ENCODE measurements around the gene GPR156. TPM values are rescaled to one million over a fixed set of nuclear protein-coding genes. Genes with fewer than 3 reads are reported as not detected.
A peak's percentile ranks its signal among the peaks of the same experiment; 100 is the strongest.

GPR156 gene
- total RNA-seq, 4 donors from 2014 or later, result 0.18 TPM; not detected in 3

GRCh38 chr3:120289636-120290035 lies 4.6 kb upstream of the GPR156 start:
- intact Hi-C loops (cut with DNase I; ENCODE audit: low total_unique reads), result no loop called here
- H3K4me1 ChIP-seq, result peaks cover 0 to 6% of the 10 kb centered on the region in 2 donors
- ATAC-seq (no peak), DNase-seq (no peak)
- TF ChIP-seq, protein P1, sequence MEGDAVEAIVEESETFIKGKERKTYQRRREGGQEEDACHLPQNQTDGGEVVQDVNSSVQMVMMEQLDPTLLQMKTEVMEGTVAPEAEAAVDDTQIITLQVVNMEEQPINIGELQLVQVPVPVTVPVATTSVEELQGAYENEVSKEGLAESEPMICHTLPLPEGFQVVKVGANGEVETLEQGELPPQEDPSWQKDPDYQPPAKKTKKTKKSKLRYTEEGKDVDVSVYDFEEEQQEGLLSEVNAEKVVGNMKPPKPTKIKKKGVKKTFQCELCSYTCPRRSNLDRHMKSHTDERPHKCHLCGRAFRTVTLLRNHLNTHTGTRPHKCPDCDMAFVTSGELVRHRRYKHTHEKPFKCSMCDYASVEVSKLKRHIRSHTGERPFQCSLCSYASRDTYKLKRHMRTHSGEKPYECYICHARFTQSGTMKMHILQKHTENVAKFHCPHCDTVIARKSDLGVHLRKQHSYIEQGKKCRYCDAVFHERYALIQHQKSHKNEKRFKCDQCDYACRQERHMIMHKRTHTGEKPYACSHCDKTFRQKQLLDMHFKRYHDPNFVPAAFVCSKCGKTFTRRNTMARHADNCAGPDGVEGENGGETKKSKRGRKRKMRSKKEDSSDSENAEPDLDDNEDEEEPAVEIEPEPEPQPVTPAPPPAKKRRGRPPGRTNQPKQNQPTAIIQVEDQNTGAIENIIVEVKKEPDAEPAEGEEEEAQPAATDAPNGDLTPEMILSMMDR (IDR thresholded peaks at IDR 0.05 in 4 of 5, conservative IDR thresholded peaks at IDR 0.05 in 1 of 5), result no peak
- TF ChIP-seq POLR2A (IDR thresholded peaks at IDR 0.05), result no peak
- no peak overlapping the region for H3K27ac ChIP-seq
- H3K36me3 ChIP-seq, result no peaks in the 10 kb centered on the region
- in situ Hi-C loops (cut with MboI; ENCODE audit: low sequenced_read_pairs in 4 of 4), result no loop called here
- H3K9me3 ChIP-seq, result no peaks in the 10 kb centered on the region
- H3K4me3 ChIP-seq, result no peak overlapping the region
- peaks cover 3 to 7% (median 5%) of the 10 kb centered on the region in 3 donors for H3K27me3 ChIP-seq

- in situ Hi-C loops (cut with MboI; ENCODE audit: low sequenced_read_pairs in 4 of 4), result no loop called here
- DNase-seq (no peak), ATAC-seq (no peak)
- Histone ChIP-seq H3K9me3 (no peaks in the 10 kb centered on the region), H3K36me3 (no peaks in the 10 kb centered on the region), H3K4me1 (peaks cover 0 to 6% of the 10 kb centered on the region in 2 donors), H3K4me3 (no peak overlapping the region), H3K27me3 (peaks cover 5 to 7% (median 5%) of the 10 kb centered on the region in 3 donors), H3K27ac (no peak overlapping the region)
- no peak for TF ChIP-seq POLR2A (IDR thresholded peaks at IDR 0.05)
- TF ChIP-seq, protein P1 (IDR thresholded peaks at IDR 0.05 in 4 of 5, conservative IDR thresholded peaks at IDR 0.05 in 1 of 5), result no peak
- intact Hi-C loops (cut with DNase I; ENCODE audit: low total_unique reads), result no loop called here
These were observed 1.4 kb upstream of the GPR156 start for GRCh38 chr3:120286465-120286864.

DNA sequence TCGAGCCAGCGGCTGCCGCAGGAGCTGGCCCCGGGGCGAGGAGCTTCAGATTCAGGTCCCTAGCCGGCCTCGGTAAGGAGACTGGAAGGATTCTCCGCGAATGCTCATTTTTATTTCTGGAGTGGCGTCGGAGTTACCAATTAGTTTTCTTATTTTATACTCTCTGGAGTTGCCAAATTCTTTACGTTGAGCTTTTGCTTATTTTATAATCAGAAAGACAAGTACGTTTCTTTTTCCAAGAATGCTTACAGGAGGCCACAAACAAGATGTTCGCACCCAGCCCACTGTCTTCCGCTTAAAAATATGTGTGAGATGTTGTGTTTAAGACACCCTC lies 453 bp upstream of the GPR156 start:
- no peaks in the 10 kb centered on the region for H3K36me3 ChIP-seq
- H3K4me1 ChIP-seq, result peaks cover 0 to 6% of the 10 kb centered on the region in 2 donors
- no peaks in the 10 kb centered on the region for H3K9me3 ChIP-seq
- H3K27ac ChIP-seq, result no peak overlapping the region
- peak overlapping the region; percentile 30 to 52 (median 49) for H3K4me3 ChIP-seq
- no peak for ATAC-seq
- intact Hi-C loops (cut with DNase I; ENCODE audit: low total_unique reads), result no loop called here
- no peak for TF ChIP-seq POLR2A (IDR thresholded peaks at IDR 0.05)
- TF ChIP-seq, protein P1 (IDR thresholded peaks at IDR 0.05 in 4 of 5, conservative IDR thresholded peaks at IDR 0.05 in 1 of 5), result no peak
- peaks cover 5 to 7% (median 5%) of the 10 kb centered on the region in 3 donors for H3K27me3 ChIP-seq
- in situ Hi-C loops (cut with MboI; ENCODE audit: low sequenced_read_pairs in 4 of 4), result no loop called here
- DNase-seq, result no peak

GRCh38 chr3:120281261-120281660 lies 3.8 kb downstream of the GPR156 start:
- Histone ChIP-seq H3K27ac (no peak overlapping the region), H3K9me3 (no peaks in the 10 kb centered on the region), H3K36me3 (no peaks in the 10 kb centered on the region), H3K4me1 (peaks cover 0 to 6% of the 10 kb centered on the region in 2 donors), H3K4me3 (no peak overlapping the region), H3K27me3 (peaks cover 5 to 13% (median 5%) of the 10 kb centered on the region in 3 donors)
- in situ Hi-C loops (cut with MboI; ENCODE audit: low sequenced_read_pairs in 4 of 4), result no loop called here
- DNase-seq (no peak), ATAC-seq (no peak)
- intact Hi-C loops (cut with DNase I; ENCODE audit: low total_unique reads), result no loop called here
- TF ChIP-seq, protein P1 (IDR thresholded peaks at IDR 0.05 in 4 of 5, conservative IDR thresholded peaks at IDR 0.05 in 1 of 5), result no peak
- TF ChIP-seq POLR2A (IDR thresholded peaks at IDR 0.05), result no peak

DNA sequence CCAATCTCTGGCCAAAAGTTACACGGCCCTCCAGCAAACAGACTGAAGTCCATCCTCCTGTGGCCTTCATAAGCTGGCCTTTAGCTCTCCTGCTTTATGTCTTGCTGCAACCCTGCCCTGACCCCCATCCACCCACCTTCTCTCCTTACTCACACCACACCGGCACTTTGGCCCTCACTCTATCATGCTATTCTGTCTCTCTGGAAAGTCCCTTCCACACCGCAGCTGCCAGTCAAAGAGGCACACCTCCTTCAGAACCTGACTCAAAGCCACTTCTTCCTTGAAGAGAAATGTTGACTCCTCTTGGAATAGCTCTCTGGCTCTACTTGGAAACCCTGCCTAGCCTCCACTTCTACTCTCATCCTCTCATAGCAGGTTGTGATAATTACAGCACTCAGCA lies 4.5 kb downstream of the GPR156 start:
- DNase-seq (no peak), ATAC-seq (no peak)
- peaks cover 0 to 4% of the 10 kb centered on the region in 2 donors for H3K4me1 ChIP-seq
- TF ChIP-seq POLR2A (IDR thresholded peaks at IDR 0.05), result no peak
- TF ChIP-seq, protein P1 (IDR thresholded peaks at IDR 0.05 in 4 of 5, conservative IDR thresholded peaks at IDR 0.05 in 1 of 5), result no peak
- H3K36me3 ChIP-seq, result no peaks in the 10 kb centered on the region
- H3K9me3 ChIP-seq, result no peaks in the 10 kb centered on the region
- in situ Hi-C loops (cut with MboI; ENCODE audit: low sequenced_read_pairs in 4 of 4) (no loop called here), intact Hi-C loops (cut with DNase I; ENCODE audit: low total_unique reads) (no loop called here)
- H3K4me3 ChIP-seq, result no peak overlapping the region
- H3K27ac ChIP-seq, result no peak overlapping the region
- H3K27me3 ChIP-seq, result peaks cover 4 to 9% (median 5%) of the 10 kb centered on the region in 3 donors

Measured in gastrocnemius medialis (tissue), 4 donors.